NT2/D1 (cell line): ENCODE results near the gene FAM234B.

ENCODE experiments used
- DNase-seq: peaks from one replicate; pipeline ENCODE4 v3.0.0-alpha.2; 2011; ENCODE audit warnings: low read depth, low spot score
- H3K27me3 ChIP-seq: 2 replicates; pipeline ENCODE4 v1.6.0; 2011; ENCODE audit warnings: mild to moderate bottlenecking; ENCODE audit not compliant: insufficient read length, insufficient read depth
- H3K36me3 ChIP-seq: 2 replicates; pipeline ENCODE4 v1.6.1; 2011; ENCODE audit warnings: mild to moderate bottlenecking, low read length, mixed read lengths; ENCODE audit not compliant: insufficient read depth, insufficient read length
- H3K4me1 ChIP-seq: 2 replicates; pipeline ENCODE4 v1.5.1; 2011; ENCODE audit not compliant: insufficient read depth, insufficient read length
- H3K4me3 ChIP-seq: 2 replicates; pipeline ENCODE4 v1.5.1; 2011; ENCODE audit warnings: low read depth; ENCODE audit not compliant: insufficient read length
- H3K9ac ChIP-seq: 2 replicates; pipeline ENCODE4 v1.6.0; 2011; ENCODE audit warnings: low read depth; ENCODE audit not compliant: insufficient read length
- H3K9me3 ChIP-seq: 2 replicates; pipeline ENCODE4 v1.5.1; 2011; ENCODE audit warnings: mild to moderate bottlenecking, low read length; ENCODE audit not compliant: insufficient read depth
- SUZ12 ChIP-seq: IDR thresholded peaks from 2 replicates; pipeline ENCODE4 v1.6.1; 2011; ENCODE audit not compliant: insufficient read length, insufficient read depth; ENCODE audit errors: extremely low read depth
- YY1 ChIP-seq: IDR thresholded peaks from 2 replicates; pipeline ENCODE4 v1.6.1; 2011; ENCODE audit not compliant: insufficient read length, insufficient read depth
- ZNF274 ChIP-seq: IDR thresholded peaks from 2 replicates; pipeline ENCODE4 v1.6.1; 2011; ENCODE audit warnings: mild to moderate bottlenecking, low read depth, low read length

The FAM234B gene

GRCh38 chr12:13130981-13131380 is 86.8 kb downstream of the FAM234B start:
- Histone ChIP-seq H3K36me3 (no peaks in the 10 kb centered on the region), H3K4me3 (no peak overlapping the region), H3K27me3 (no peaks in the 10 kb centered on the region), H3K9me3 (no peaks in the 10 kb centered on the region), H3K9ac (no peak overlapping the region), H3K4me1 (peaks cover 4% of the 10 kb centered on the region)
- TF ChIP-seq YY1 (no peak), ZNF274 (no peak), SUZ12 (no peak)
- no peak for DNase-seq
